NCI-H2029 treated with DMSO at 0.1 percent for 48 hours (cell line): Measurements from ENCODE around the gene FAM219A.
"Not testable (repeated sequence)": the region's sequence is repeated elsewhere in the genome, so short reads cannot be mapped to it uniquely, and the experiment has no call there.

Experiments
- DNase-seq: peaks from one replicate; lab custom pipeline; 2025; lab: John Stamatoyannopoulos, UW

FAM219A gene

DNA sequence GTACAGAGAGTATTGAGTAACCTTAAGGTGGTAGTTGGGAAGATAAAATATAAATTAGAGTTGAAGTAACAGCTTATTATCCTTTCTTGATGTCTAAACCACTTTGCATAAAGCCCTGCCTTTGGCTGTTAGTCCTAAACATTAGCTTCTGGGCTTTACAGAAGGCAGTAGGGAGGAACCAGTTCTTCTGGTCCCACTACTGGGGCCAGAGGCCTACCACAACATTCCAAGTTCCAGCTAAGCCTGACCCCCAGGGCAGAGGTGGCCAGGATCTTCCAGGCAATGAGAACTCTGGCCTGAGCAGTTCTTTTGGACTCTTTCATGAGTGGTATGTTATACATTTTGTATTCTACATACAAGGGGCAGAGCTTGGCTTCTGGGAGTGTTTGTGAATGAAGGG is 26.3 kb upstream of the FAM219A start:
- DNase-seq: no peak

DNA sequence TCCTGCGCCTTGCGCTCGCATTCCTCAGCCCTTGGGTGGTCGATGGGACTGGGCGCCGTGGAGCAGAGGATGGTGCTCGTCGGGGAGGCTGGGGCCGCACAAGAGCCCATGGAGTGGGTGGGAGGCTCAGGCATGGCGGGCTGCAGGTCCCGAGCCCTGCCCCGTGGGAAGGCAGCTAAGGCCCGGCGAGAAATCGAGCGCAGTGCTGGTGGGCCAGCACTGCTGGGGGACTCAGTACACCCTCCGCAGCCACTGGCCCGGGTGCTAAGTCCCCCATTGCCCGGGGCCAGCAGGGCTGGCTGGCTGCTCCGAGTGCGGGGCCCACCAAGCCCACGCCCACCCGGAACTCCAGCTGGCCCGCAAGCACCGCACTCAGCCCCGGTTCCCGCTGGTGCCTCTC is 24.4 kb upstream of the FAM219A start:
- DNase-seq: not testable (repeated sequence)

DNA sequence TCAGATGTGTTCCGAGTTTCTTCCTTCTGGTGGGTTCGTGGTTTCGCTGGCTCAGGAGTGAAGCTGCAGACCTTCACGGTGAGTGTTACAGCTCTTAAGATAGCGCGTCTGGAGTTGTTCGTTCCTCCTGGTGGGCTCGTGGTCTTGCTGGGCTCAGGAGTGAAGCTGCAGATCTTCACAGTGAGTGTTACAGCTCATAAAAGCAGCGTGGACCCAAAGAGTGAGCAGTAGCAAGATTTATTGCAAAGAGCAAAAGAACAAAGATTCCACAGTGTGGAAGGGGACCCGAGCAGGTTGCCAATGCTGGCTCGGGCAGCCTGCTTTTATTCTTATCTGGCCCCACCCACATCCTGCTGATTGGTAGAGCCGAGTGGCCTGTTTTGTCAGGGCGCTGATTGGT is 23.2 kb upstream of the FAM219A start:
- not testable (repeated sequence) for DNase-seq

DNA sequence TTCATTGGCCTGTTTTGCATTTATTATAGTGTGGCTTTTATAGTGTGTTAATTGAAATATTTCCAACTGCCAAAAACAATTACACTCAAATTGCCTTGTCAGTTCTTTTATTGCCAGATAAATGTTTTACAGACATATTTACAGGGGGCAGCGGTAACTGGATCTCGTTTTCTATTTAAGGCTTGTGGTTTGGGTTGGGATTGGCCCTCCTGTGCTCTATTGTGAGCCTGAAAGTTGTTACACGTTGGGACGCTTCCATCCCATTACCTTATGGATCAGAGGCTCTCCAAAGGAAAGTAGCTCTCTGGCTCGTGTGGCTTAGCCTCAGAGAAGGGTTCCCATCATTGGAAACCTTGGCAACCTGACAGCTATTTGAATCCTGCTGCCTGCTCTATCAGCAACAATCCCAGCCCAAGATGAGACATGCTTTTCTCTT is 21.1 kb upstream of the FAM219A start:
- DNase-seq: no peak

DNA sequence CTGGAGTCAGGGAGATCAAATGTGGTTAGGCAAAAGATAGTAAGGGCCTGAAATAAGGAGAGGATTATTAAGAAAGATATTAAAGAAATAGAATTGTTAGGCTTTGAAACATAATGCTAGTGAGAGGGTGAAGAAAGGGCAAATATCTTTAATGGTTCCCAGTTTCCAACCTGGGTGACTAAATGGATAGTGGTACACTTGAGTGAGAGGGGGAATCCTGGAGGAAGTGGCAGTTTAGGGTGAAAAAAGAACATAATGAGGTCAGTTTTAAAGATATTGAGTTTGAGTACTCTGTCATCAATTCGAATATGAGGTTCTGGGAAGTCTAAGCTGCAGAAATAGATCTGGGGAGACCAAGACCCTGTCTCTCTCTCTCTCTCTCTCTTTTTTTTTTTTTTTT is 19.2 kb upstream of the FAM219A start:
- no peak for DNase-seq

DNA sequence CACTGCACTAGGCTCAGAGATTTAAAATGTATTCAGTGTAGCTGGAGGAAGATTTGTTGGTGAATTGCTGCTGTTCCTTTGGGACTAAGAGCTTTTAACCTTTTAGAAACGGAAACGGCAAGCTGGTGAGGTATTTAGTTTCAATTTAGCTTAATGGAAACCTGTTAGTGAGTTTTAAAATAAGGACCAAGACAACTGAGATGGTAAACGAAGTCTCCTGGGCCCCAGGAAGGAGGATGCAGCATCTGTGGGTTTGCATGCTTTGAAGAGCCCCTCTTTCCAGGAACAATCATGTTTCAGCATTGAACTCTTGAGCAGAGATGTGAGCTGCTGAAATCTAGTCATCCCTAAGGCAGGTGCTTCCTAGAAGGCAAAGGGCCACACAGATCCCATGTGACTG is 16.7 kb upstream of the FAM219A start:
- DNase-seq: no peak

DNA sequence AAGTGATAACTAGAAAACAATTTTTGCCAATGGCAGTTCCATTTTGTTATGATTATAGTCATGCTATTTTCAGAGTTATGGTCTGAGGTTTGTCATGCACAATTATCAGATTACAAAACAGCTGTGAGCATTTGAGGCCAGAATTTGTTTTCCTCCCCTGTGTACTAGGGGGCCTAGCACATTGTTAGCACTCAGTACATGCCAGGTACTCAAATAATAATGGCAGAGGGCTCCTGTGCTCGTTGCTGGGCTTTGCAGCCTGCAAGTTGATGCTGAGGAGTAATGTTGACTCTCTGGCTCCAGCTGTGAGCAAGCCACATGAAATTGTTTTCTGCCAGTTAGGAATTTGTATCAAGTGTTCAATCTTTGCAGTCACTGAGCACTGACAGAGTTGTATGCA is 7.1 kb upstream of the FAM219A start:
- DNase-seq: no peak

DNA sequence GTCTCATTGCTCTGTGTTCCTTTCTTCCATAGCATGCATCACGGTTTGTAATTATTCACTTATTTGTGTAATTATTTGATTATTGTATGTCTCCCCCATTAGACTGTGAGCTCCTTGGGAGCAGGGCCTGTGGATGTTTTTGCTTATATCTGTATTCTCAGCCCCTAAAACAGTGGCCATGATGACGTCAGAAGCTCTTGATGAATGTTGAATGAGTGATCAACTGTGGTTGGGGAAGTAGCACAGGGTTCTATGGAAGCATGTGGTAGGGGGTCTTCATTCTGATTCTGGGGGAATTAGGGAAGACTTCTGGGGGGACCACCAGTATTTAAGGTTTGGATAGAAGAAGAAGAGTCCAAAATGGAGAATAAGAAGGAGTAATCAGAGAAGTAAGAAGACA is 6.2 kb upstream of the FAM219A start:
- DNase-seq: no peak

DNA sequence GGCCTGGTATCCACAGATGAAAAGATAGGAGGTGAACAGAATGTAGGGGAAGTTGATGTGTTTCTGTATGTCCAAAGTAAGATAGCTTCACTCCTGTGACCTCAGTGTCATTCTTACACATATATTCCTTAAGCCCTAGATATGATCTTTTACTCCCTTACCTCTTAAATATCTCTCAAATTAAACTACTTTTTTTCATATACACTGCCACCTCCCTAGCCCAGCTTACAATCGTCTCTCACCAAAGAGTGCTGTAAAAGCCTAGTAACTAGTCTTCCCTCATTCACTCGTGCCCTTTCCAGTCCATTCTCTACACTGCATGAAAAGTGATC is 5.5 kb upstream of the FAM219A start:
- no peak for DNase-seq

DNA sequence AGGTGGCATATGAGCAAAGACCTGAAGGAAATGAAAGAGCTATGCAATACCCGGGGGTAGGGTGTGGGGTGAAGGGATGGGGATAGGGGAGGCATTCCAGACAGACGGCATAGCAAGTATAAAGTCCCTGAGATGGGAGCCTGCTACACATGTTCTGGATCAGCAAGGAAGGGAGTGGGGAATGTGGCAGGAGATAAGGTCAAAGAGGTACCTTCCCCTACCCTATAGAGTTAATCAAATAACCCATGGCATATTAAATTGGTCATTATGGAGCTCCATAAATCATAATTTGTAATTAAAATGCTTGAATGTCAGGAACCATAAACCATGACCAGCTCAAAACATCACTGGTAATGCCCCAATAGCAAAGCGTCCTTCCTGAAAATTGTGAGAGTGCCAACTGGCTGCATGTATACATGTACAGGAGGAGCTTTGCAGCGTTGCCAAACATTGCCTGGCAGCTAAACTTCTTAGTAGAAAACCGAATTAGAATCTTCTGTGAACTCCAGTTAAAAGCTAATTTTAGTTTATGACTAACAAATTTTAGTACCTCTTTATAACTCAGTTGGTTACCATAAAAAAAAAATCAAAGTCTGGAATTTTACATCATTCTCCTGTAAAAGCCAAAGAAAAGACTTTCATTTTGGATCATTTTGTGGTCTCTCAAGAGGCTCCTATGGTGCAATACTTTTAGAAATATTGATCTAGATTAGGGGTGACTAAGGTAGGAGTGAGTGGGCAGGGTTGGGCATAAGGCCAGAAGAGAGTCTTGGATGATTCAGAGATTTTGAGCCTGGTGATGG is 4.9 kb upstream of the FAM219A start:
- no peak for DNase-seq

DNA sequence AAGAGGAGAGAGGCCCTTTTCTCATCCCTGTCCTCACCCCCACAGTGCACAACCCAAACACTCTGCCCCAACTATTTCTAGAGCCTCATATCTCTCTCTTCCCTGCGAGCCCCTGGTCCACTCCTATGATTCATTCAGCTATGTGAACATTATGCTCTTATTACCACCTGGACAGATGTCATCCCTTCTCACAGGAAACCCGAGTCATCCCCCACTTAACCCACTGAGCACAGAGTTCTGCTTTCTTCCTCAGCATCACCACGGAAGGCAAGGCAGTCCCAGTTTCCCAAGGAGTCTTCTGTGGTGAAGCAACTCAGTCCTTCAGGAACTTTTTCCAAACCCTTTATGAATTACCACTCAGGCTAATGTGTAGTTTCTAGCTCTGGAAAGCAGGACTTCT is 1.6 kb upstream of the FAM219A start:
- no peak for DNase-seq

DNA sequence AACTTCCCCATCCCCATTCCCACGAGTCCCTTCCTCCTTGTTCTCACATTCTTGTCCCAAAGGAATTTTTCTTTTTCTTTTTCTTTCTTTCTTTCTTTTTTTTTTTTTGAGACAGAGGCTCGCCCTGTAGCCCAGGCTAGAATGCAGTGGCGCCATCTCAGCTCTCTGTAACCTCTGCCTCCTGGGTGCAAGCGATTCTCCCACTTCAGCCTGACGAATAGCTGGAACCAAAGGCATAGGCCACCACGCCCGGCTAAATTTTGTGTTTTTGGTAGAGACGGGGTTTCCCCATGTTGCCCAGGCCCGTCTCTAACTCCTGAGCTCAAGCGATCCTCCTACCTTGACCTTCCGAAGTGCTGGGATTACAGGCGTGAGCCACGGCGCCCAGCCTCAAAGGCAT is 986 bp upstream of the FAM219A start:
- DNase-seq: no peak

DNA sequence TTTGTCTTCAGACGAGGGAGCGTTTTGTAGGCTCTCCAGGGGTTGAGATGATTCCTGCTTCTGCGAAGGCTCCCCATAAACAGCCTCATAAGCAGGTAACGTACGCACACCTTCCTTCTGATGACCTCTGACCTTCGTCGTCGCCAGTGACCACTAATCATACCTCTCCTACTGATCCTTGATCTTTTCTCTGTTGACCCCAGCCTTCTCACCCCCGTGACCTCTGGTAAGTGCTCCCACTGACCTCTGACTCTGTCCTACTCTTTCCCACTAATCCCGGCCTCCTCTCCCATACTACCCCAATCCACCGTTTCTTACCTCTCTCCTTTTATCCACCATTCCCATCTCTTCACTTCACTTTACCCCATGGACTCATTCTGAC is 580 bp upstream of the FAM219A start:
- no peak for DNase-seq

DNA sequence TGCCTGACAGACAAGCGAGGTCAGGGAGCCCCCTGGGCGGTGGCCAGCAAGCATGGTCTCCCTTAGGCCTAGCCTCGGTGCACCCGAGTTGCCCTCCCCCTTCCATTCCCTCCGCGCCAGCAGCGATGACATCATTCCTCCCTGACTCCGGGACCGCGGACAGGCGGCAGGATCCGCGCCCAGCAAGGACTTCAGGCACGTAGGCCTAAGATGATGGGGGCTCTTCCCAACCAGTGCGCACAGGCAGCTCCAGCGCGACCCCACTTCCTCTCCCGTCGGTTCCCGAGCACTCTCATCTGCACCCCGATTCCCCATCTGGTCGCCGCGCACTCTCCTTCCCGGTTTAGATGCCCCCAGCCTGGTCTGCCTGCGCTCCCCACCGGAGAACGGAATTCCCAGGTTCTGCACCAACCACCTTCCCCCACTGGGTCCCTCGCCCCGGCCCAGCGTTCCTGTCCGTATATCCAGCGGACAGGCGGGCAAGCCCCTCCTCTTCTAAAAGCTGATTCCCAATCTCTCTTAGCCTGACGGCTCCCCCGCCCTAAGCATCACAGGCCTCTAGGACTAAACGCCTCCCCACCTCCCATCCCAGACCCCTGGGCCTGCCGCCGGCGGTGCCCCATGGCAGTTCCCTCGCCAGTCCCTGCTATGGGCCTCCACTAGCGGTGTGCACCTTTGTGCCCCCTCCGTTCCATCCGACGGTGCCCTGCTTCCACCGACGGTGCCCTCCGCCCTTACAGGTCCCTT is 931 bp downstream of the FAM219A start:
- no peak for DNase-seq

DNA sequence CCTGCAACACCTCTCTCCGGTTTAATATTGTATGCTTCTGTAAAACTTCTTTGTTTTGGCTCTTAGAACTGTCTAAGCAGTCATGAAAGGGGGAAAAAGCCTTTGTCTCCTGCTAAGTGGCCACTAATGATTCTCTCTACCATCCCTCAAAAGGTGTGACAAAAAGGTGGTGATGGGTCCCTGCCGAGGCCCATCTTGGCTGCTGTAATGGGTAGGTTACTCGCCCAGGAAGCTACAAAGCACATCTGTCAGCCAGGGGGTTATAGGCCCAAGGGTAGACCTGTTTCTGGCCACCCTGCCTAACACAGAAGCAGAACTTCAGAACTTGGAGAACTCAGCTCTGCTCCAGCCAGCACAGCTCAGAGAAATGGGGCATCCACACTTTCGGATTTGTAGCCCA is 1.6 kb downstream of the FAM219A start:
- DNase-seq: no peak

DNA sequence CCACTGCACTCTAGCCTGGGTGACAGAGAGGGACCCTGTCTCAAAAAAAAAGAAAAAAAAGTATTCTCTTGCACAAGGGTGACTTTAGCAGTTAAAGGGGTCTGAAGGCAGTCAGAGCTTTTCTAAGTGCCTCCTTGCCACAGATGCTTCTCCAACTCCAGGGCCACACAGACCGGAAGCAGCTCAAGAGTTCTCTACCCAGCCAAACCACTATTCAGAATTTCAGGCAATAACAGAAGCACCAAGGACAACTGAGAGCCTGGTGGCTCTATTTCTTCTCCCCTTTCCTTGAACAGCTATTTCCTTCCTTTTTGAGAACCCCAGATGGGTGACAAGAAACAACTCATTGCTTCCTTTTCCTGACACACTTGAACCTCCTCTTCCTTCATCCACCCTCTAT is 2.2 kb downstream of the FAM219A start:
- DNase-seq: no peak

DNA sequence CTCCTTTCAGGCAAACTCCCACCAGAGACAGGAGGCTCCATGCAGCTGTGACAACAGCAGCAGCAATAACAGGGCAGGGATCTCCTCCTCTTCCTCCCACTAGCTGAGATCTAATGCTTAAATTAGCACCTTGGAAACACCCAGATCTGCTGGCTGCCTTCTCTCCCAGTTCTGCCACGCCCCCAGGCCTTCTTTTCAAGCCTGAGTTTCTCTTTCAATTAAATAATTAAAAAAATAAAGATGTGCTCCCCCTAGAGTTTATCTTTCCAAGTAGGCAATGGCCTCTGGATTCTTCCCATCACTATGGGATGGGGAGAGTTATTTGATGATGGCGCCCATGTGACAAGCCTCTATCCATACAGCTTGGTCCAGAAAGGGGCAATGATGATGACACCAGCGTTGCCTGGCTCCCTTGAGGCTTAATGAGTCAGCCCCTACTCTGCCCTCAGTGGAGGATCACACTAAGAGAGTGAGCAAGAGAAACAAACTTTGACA is 3.8 kb downstream of the FAM219A start:
- DNase-seq: no peak

DNA sequence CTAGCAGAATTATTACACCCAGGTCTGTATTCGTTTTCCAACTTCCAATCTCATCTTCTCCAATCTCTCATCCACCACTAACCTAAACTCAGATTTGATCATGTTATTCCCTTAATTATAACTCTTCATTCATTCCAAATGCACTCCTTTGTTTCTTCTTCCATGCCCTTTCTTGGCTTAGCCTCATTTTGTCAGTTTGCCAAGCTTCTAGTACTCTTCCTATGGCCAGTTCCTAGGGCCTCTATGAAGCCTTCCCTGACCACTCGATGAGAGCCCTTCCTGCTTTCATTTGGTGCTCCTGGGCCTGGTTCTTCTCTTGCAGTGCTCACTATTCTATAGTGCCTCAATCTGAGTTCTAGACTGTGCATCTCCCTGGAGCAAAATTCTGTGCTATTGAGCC is 5.8 kb downstream of the FAM219A start:
- DNase-seq: no peak

DNA sequence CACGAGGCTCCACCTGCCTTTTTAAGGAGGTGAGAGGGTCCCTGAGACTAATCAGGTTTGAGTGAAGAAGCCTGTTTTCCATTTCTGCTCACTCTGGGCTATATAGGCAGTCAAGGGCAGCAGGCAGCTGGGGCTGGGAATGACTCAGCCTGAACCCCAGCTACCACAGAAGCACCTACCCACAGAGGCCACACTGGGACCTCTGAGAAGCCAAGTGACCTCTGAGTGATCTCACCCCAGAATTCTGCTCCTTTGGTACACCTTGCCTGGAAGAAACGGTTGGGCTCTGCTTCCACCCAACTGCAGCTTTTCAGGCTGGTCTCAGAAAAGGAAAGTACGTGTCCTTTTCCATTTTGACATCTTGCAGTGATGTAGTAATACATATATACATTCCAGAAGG is 6.8 kb downstream of the FAM219A start:
- DNase-seq: no peak

DNA sequence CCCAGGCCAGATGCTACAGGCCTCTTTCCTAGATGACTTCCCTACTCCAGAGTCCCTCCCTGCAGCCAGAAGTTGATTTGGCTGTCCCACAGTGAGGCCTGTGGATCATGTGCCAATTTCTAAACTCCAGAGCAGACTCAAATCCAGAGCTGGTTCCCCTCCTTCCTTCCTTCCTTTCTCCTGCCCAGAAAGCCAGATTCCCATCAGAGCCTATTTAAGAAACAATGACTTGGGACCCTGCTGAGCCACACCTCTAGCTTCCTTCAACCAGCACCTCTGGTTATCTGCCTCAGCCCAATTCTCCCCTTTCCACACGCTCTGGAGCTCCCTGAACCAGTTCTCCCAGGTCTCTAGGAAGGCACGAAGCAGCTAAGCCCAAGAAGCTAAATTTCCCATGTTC is 7.2 kb downstream of the FAM219A start:
- no peak for DNase-seq

DNA sequence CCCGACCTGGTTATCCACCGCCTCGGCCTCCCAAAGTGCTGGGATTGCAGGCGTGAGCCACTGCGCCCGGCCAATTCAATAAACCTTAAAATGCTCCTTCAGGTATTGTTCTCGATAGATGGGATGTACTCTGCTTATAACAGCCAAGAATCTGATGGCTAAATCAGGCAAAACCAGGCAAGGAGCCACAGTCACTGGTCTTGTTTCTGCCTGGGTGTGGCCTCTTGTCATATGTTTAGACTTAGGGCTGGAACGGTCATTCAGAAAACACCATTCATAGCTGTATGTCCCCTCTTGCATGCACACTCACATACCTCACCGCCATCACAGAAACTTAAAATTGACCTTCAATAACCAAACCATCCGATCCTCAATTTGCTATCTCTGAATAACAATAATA is 7.7 kb downstream of the FAM219A start:
- DNase-seq: no peak

DNA sequence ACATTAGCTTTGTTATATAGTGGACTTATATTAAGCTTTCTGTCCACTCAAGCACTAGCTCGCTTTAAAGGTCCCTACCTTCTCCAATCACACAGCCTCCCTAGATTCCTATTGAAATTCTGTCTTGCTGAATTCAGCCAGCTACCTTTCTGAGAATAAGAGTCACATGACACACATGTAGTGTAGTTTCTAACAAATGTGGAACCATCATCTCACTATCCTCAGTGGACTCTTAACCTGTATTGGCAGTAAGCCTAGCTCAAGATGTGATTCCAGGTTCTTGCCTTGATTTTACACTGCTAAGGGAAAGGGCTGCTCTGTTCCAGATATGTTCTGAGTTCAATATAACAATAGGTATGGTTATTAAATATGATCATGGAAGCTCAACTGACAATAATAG is 11.4 kb downstream of the FAM219A start:
- no peak for DNase-seq

DNA sequence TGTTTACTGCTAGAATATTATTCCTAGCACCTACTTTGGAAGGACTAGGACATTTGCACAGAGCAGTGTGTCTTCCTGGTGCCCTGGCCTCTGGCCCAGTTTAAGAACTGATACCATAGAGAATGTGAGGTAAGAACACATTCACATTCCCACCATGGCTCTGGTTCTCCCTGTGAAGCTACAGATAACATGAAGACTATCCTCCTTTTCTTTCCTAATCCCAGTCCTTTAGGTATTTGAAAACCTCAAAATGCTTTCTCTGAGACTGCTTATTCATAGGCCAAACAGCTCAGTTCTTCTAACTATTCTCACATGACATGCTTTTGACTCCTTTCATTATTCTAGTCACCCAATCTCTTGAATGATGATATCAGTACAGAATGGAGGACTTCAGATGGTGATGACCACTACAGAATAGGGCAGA is 11.9 kb downstream of the FAM219A start:
- no peak for DNase-seq

DNA sequence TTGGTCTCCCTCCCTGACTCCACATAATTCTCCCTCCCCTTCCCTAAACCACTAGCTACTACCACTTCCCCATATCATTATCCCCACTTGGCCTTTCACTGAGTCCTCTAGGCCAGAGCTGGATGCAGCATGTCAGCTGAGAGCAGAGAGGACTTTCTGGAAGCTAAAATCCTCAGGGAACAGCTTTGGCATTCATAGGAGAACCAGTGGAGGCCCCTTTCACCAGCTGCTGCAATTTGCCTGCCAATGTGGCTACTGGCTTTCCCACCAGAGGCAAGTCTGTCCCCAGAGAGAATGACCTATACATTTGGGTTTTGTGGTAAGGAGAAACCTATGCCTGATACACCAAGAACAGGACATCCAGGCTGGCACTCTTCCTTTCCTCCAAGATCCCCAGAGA is 14.4 kb downstream of the FAM219A start:
- DNase-seq: no peak
